HepG2 (cell line): ENCODE results near the gene GJC1. TPM values are rescaled to one million over a fixed set of nuclear protein-coding genes. Genes with fewer than 3 reads are reported as not detected.
A peak's percentile ranks its signal among the peaks of the same experiment; 100 is the strongest.

ENCODE experiments used
- CAMTA2 ChIP-seq: sonication (generic); formaldehyde crosslinking; IDR thresholded peaks from 2 replicates; pipeline ENCODE4 v1.4.0; 2020; ENCODE audit warnings: mild to moderate bottlenecking, missing genetic modification reagents, borderline replicate concordance
- FOXC1 ChIP-seq: sonication (generic); formaldehyde crosslinking; IDR thresholded peaks from 2 replicates; pipeline ENCODE4 v1.8.0; 2022; ENCODE audit warnings: mild to moderate bottlenecking, missing genetic modification reagents, borderline replicate concordance
- PAF1 ChIP-seq: IDR thresholded peaks from 2 replicates; pipeline ENCODE4 v1.6.1; 2016; ENCODE audit warnings: missing genetic modification reagents, missing compliant biosample characterization
- SMYD3 ChIP-seq: sonication (generic); formaldehyde crosslinking; IDR thresholded peaks from 2 replicates; pipeline ENCODE4 v1.8.1; 2023; ENCODE audit warnings: mild to moderate bottlenecking, missing genetic modification reagents
- TRAFD1 ChIP-seq: sonication (generic); formaldehyde crosslinking; IDR thresholded peaks from 2 replicates; pipeline ENCODE4 v1.5.1; 2020; ENCODE audit warnings: missing genetic modification reagents, mild to moderate bottlenecking, borderline replicate concordance
- ZIK1 ChIP-seq: sonication (generic); formaldehyde crosslinking; IDR thresholded peaks from 2 replicates; pipeline ENCODE4 v1.5.0; 2020; ENCODE audit warnings: mild to moderate bottlenecking, low read depth, missing genetic modification reagents, borderline replicate concordance
- ZKSCAN5 ChIP-seq: sonication (generic); formaldehyde crosslinking; IDR thresholded peaks from 2 replicates; pipeline ENCODE4 v1.5.1; 2020; ENCODE audit warnings: mild to moderate bottlenecking, missing genetic modification reagents
- ZNF83 ChIP-seq: sonication (generic); formaldehyde crosslinking; IDR thresholded peaks from 2 replicates; pipeline ENCODE4 v1.4.0; 2020; ENCODE audit warnings: missing genetic modification reagents, mild to moderate bottlenecking, borderline replicate concordance
- polyA plus RNA-seq, 8 experiments: library from polyadenylated mRNA; depleted of rRNA in 3 of 8; stranded (reverse) in 7 of 8; unstranded in 1 of 8; fragments of >200 nt; fragmentation: Illumina TruSeq in 4 of 8; extraction: Trizol in 4 of 8; gene quantifications; 2 replicates each; pipeline versions ENCODE4 v1.2.1 to v1.2.3, GENCODE V29; 2011 to 2016; ENCODE audit warnings: low read depth in 4 of 8, missing spikeins in 1 of 8, mixed read lengths in 1 of 8; ENCODE audit not compliant: insufficient read depth in 1 of 8
- total RNA-seq, 5 experiments: library from RNA; depleted of rRNA; stranded (reverse); fragments of >200 nt; fragmentation: Illumina TruSeq; extraction: Trizol; gene quantifications; 2 replicates each; pipeline ENCODE4 v1.2.3, GENCODE V29; 2016; ENCODE audit warnings: low read depth in 1 of 5
- TF ChIP-seq, protein P1 (sequence below): sonication (generic); formaldehyde crosslinking; IDR thresholded peaks from 2 replicates; pipeline ENCODE4 v1.4.0; 2020; ENCODE audit warnings: missing genetic modification reagents
- TF ChIP-seq, protein P2 (sequence below): sonication (generic); formaldehyde crosslinking; IDR thresholded peaks from 2 replicates; pipeline ENCODE4 v1.9.0; 2021; ENCODE audit warnings: missing genetic modification reagents, borderline replicate concordance
- TF ChIP-seq, protein P3 (sequence below): IDR thresholded peaks from 2 replicates; pipeline ENCODE4 v1.6.1; 2016; ENCODE audit warnings: missing compliant biosample characterization, missing genetic modification reagents, borderline replicate concordance

GJC1 gene
- total and polyA plus RNA-seq, 2 of the 13 experiments (the other 11 are each of a cell fraction or from before 2014, with no cell fraction given), result 1.7 TPM

DNA sequence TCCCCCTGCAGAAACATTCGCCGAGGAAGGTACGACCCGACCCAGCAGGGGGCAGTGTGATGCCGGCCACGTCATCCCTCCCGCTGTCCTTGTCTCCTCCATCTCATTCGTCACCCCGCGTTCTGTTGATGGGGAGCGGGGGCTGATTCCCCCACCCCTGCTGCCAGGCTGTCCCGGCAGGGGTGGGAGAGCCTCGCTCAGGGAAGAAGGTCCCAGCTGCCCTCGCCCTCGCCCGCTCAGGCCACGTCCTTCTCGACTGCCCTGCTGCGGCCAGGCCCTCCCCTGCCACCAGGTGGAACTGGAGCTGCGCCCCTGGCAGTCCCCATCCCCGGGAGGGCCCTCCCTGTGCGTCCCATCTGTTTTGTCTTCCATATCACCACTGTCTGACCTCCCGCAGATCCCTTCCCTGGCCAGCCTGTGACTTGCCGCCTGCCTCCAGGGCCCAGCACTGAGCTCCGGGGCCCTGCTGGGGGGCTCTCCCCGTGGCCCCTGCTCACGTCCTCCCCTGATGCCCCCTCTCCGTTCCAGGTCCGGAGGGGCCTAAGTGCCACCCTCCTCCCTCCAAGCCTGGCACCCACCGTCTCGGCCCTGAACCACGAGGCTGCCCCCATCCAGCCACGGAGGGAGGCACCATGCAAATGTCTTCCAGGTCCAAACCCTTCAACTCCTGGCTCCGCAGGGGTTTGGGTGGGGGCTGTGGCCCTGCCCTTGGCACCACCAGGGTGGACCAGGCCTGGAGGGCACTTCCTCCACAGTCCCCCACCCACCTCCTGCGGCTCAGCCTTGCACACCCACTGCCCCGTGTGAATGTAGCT lies 50.7 kb downstream of the GJC1 start (continued):
- TF ChIP-seq, protein P1, sequence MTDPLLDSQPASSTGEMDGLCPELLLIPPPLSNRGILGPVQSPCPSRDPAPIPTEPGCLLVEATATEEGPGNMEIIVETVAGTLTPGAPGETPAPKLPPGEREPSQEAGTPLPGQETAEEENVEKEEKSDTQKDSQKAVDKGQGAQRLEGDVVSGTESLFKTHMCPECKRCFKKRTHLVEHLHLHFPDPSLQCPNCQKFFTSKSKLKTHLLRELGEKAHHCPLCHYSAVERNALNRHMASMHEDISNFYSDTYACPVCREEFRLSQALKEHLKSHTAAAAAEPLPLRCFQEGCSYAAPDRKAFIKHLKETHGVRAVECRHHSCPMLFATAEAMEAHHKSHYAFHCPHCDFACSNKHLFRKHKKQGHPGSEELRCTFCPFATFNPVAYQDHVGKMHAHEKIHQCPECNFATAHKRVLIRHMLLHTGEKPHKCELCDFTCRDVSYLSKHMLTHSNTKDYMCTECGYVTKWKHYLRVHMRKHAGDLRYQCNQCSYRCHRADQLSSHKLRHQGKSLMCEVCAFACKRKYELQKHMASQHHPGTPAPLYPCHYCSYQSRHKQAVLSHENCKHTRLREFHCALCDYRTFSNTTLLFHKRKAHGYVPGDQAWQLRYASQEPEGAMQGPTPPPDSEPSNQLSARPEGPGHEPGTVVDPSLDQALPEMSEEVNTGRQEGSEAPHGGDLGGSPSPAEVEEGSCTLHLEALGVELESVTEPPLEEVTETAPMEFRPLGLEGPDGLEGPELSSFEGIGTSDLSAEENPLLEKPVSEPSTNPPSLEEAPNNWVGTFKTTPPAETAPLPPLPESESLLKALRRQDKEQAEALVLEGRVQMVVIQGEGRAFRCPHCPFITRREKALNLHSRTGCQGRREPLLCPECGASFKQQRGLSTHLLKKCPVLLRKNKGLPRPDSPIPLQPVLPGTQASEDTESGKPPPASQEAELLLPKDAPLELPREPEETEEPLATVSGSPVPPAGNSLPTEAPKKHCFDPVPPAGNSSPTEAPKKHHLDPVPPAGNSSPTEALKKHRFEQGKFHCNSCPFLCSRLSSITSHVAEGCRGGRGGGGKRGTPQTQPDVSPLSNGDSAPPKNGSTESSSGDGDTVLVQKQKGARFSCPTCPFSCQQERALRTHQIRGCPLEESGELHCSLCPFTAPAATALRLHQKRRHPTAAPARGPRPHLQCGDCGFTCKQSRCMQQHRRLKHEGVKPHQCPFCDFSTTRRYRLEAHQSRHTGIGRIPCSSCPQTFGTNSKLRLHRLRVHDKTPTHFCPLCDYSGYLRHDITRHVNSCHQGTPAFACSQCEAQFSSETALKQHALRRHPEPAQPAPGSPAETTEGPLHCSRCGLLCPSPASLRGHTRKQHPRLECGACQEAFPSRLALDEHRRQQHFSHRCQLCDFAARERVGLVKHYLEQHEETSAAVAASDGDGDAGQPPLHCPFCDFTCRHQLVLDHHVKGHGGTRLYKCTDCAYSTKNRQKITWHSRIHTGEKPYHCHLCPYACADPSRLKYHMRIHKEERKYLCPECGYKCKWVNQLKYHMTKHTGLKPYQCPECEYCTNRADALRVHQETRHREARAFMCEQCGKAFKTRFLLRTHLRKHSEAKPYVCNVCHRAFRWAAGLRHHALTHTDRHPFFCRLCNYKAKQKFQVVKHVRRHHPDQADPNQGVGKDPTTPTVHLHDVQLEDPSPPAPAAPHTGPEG (CRISPR knock-in tag), result no peak
- TF ChIP-seq FOXC1 (CRISPR knock-in tag), result peak; percentile 92
- TF ChIP-seq, protein P2, sequence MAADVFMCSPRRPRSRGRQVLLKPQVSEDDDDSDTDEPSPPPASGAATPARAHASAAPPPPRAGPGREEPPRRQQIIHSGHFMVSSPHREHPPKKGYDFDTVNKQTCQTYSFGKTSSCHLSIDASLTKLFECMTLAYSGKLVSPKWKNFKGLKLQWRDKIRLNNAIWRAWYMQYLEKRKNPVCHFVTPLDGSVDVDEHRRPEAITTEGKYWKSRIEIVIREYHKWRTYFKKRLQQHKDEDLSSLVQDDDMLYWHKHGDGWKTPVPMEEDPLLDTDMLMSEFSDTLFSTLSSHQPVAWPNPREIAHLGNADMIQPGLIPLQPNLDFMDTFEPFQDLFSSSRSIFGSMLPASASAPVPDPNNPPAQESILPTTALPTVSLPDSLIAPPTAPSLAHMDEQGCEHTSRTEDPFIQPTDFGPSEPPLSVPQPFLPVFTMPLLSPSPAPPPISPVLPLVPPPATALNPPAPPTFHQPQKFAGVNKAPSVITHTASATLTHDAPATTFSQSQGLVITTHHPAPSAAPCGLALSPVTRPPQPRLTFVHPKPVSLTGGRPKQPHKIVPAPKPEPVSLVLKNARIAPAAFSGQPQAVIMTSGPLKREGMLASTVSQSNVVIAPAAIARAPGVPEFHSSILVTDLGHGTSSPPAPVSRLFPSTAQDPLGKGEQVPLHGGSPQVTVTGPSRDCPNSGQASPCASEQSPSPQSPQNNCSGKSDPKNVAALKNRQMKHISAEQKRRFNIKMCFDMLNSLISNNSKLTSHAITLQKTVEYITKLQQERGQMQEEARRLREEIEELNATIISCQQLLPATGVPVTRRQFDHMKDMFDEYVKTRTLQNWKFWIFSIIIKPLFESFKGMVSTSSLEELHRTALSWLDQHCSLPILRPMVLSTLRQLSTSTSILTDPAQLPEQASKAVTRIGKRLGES (CRISPR knock-in tag), result no peak
- no peak for TF ChIP-seq SMYD3 (CRISPR knock-in tag)
- TF ChIP-seq TRAFD1 (CRISPR knock-in tag), result no peak; the same call in 1 of the 2 replicates
- TF ChIP-seq, protein P3, sequence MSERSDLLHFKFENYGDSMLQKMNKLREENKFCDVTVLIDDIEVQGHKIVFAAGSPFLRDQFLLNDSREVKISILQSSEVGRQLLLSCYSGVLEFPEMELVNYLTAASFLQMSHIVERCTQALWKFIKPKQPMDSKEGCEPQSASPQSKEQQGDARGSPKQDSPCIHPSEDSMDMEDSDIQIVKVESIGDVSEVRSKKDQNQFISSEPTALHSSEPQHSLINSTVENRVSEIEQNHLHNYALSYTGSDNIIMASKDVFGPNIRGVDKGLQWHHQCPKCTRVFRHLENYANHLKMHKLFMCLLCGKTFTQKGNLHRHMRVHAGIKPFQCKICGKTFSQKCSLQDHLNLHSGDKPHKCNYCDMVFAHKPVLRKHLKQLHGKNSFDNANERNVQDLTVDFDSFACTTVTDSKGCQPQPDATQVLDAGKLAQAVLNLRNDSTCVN (CRISPR knock-in tag), result no peak
- no peak; the same call in 1 of the 2 replicates for TF ChIP-seq ZNF83 (CRISPR knock-in tag)
- TF ChIP-seq PAF1 (CRISPR knock-in tag), result no peak
- 0 out of 2 replicates have a peak, but pooled peaks have one; percentile 91 for TF ChIP-seq CAMTA2 (CRISPR knock-in tag)
- TF ChIP-seq ZKSCAN5 (CRISPR knock-in tag), result no peak
- no peak for TF ChIP-seq ZIK1 (CRISPR knock-in tag)
